SIG-M5 treated with dmso at 0.1 percent for 504 hours (cell line): ENCODE results near the gene ATXN2.

Source experiments
- DNase-seq: peaks from one replicate; lab custom pipeline; 2025; ENCODE audit not compliant: unreplicated experiment; lab: John Stamatoyannopoulos, UW

Gene ATXN2

DNA sequence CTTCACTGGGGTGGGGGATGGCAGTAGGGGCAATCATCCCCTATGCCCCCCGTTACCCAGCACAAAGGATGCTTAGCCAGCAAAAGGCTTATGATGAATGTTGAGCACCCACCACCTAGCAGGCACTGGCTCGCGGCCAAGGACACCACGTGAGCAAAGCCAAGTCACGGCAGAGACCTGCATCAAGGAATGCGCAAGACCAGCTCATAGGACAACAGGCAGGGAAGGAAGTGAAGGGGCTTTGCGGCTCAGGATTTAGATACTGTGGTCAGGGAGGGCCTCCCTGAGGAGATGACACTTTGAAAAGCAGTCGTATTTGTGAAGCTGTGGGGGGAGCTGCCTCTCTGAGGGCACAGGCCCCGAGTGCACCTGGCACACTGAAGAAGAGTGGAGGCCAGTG lies 160.6 kb downstream of the ATXN2 start:
- peak; percentile 79 for DNase-seq

DNA sequence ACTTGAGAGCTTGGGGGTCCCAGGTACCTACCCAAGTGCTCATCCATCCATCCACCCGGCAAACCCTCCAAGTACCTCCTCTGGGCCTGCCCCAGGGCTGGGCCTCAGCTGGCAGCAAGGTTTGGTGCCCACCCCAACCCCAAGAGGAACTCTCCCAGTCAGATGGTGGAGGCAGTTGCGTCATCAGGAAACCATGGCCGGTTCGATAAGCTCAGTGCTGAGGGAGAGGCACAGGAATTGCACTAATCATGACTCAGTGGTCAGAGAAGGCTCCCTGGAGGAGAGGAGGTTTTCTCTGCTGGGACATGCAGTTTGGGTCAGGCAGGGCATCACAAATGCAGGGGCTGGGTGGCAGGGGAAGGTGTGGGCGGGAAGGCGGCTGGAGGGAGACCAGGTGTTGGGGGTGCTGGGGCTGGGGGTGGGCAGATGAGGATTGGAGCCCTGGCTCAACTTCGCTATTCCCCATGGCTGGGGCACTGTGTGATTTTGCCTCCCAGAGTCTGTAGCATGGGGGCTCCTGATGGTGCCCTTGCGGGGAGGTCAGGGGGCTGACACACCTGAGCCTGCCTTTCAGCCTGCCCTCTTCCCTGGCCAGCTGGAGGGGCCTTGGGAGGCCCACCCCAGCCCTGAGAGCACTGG lies 161.2 kb downstream of the ATXN2 start:
- peak; percentile 87 for DNase-seq

DNA sequence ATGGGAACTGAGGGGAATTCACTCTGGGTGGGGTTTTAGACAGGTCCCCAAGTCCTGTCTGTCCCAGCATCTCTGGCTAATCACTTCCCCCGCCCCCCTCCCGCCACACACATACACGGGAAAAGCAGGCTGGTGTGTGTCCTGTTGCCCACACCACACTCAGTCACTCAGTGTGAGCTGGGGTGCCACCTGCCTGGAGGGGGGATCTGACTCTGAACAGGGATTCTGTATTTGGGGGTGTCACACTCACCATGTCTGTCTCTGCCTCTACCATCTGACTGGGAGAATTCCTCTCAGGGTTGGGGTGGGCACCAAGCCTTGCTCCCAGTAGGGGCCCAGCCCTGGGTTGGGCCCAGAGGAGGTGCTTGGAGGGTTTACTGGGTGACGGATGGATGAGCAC lies 162.3 kb downstream of the ATXN2 start:
- DNase-seq: no peak

DNA sequence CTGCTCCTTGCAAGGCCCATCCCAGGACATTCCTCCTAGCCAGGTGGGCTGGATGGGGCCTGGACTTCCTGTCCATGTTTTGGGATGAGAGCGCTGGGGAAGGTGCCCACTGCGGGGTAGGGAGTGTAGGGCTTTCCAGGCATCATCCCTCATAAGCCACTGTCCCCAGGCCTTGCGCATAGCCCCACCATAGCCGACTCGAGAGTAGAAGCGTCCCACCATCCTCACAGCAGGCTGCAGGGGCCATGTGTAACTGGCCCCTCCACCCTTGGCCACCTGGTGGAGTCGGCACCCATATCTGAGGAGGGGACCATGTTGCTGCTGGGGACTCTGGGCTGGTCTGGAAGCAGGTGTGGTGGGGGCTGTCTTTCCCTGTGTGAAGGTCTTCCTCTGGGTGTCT lies 162.8 kb downstream of the ATXN2 start:
- no peak for DNase-seq

DNA sequence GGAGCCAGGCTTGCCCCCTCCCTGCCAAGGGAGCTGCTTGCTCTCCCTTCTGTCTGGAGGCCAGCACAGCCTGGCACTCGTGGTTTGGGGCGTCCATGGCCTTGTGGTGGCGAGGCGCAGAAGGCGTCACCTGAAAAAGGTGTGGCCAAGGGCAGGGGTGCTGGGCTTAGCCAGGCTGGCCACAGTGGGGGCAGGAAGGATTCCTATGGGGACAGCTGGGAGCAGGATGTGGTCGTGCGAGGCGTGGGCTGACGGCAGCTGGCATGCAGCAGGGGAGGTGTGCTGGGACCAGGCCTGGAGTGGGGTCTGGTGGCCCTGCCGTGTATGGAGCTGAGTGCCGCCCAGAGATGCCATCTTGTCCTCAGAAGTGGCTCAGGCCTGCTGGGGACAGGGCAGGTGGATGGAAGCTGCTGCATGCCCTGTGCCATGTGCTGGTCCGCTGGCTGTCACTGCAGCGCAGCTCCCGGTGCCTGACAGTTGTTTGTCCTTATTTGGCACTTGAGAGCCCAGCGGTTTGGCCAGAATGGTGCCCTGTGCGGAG lies 163.4 kb downstream of the ATXN2 start:
- no peak for DNase-seq

DNA sequence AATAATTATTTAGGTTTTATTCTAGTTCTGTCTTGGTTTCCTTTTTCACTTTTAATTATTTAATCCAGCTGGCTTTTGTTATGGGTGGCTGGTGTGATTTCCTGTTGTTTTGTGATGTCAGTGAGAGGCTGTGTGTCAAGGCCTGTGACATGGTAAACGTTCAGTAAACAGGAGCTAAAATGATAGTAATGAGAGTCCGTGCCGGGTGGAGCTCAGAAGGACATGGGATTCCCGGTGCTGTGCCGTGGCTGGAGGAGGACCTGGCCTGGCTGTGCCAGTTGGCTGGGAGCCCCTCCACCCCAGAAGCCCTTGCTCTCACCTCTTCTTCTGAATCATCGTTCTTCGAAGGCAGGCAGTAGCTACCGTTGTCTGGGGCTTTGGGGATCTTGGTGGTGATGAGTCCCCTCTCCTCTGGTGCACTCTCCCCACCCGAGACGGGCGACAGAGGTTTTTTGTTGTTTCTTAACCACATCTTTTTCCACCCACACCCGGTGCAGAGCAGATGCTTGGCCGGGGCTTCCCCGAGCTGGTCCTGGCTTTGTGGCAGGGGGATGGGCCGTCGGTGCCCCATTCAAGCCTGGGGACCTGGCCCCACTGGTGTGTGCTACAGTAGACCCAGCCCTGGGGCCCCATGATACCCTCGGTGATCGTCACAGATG lies 164.3 kb downstream of the ATXN2 start:
- no peak for DNase-seq

DNA sequence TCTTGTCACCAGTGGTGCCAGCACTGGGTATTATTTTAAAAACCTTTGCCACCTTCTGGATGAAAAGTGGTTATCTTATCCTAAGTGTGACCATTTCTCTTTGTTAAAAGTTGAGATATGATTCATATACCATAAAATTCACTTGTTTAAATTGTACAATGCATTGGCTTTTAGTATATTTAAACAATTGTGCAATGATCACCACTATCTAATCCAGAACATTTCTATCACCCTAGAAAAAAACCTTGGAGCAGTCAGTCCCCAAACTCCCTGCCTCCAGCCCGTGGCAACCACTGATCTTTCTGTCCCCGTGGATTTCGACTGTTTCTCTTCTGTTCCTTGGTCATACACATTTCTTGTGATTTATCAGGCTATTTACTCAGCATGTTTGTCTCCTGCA lies 165.1 kb downstream of the ATXN2 start:
- DNase-seq: no peak

DNA sequence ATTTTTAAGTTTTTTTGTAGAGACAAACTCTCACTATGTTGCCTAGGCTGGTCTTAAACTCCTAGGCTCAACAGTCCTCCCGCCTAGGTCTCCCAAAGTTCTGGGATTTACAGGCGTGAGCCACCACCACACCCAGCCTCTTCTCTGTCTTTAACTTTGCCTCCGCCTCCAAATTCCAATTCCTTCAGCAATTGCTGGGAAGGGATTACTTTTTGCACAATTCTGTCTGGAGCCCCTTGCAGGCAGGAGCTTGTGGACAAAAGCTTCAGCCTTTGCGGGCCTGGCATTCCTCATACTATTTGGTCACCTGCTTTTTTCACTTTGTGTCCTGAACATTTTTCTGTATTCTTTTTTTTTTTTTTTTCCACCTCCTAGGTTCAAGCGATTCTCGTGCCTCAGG lies 167.3 kb downstream of the ATXN2 start:
- no peak for DNase-seq

DNA sequence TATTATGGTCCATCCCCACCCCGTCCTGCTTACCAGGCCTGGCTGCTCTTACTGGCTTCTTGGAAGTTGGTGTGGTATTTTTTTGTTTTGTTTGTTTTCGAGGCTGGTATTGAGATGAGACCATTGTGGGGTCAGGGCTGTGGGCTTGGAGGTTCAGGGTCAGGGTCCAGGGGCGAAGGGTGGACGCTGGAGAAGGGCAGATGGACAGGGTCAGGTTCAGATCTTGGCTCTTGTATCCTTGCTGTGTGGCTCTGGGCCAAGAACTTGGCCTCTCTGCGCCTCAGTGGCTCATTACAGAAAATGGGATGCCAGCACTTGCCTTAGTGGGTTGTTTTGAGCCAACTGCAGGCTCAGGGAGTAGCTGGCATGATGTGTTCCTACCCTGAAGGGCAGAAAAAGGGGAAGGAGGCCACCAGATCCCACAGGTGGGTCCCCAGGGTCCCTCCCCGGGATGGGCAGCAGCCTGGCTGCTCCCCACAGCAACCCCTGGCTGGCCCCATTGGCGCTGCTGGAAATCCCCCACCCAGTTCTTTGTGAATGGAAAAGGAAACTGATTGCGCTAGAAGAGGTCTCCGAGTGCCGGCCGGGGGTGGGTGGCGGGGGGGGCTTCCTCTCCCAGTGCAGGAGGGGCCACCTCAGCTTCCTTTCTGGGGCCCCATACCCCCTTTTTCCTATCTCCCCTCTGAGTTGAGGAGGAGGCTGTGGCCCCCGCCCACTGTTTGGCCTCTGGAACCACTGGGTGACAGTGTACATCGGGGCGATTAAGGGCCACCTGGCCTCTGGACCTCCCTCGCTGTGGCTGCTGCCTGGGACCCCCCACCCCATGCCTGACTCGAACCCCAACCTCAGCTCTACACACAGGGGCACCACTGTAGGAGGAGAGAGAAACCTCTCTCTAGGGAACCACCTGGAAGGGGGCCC lies 168.4 kb downstream of the ATXN2 start:
- no peak for DNase-seq

DNA sequence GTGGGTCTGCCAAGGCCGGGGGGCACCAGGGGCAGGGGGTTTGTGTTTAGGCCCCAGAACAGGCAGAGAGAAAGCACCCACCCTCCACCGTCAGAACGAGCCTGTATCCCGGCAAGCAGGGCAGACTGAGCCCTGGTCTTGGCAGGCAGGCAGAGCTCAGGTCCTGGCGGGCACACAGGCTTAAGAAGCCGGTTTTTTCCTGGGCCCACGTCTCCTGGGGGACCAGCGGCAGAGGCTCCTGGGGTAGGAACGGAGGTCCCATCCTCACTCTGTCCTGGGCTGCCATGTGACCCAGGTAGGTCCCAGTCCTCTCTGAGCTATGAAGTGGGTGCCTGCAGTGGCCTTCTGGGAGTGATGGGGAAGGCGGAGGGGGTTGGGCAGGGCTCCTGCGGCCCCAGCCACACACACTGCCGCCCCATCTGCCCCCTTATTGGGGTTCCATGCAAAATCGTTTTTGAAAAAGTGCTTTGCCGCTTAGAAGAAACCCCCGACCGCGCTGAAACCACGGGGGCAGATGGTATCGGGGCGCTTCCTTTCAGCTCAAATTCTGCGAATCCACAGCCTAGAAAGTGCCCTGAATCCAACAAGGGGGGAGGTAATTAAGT lies 169.2 kb downstream of the ATXN2 start:
- no peak for DNase-seq

DNA sequence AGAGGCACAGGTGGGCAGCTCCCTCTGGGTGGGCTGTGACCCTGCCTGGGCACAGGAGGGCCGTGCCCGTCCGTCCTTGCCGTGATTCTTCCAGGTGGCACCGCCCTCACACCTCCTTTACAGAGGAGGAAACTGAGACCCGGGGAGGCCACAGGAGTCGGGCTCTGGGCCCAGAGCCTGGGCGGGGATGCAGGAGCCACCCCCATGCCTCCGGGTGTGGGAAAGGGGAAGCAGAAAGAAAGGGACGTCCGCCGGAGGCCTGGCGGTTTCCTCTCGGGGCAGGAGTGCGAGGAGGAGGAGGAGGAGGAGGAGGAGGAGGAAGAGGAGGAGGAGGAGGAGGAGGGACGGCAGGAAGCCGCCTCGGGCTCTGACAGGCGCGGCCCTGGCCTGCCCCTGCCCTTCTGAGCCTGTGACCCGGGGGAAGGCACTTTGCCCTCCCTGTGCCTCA lies 170.4 kb downstream of the ATXN2 start:
- DNase-seq: peak; percentile 77

DNA sequence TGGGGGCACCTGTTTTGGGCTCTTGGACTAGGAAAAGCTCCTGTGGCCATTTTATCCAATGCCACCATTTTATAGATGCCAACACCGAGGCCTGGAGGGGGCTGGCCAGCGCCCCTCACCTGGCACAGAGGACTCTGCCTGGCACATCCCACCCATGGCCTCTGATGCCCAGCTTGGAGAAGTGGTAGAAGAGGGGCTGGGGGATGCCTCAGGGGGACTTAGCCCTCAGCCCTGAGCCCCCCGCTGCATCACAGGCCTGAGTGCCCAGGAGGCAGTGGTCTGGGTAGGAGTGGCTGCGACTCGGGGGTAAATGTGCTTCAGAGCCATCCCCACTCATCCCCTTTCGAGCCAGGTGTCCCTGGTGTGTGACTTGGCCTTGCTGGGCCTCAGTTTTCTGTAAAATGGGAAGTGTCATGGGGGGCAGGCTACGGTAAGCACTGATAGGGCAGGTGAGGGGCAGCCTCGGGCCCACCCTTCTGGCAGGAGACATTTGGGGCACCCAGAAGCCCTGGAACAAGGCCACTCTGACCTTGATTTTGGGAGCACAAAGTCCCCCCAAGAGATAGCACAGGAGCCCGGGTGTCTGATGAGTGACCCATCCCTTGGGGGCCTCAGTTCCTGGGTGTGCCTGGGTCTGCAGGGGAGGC lies 170.9 kb downstream of the ATXN2 start:
- no peak for DNase-seq

DNA sequence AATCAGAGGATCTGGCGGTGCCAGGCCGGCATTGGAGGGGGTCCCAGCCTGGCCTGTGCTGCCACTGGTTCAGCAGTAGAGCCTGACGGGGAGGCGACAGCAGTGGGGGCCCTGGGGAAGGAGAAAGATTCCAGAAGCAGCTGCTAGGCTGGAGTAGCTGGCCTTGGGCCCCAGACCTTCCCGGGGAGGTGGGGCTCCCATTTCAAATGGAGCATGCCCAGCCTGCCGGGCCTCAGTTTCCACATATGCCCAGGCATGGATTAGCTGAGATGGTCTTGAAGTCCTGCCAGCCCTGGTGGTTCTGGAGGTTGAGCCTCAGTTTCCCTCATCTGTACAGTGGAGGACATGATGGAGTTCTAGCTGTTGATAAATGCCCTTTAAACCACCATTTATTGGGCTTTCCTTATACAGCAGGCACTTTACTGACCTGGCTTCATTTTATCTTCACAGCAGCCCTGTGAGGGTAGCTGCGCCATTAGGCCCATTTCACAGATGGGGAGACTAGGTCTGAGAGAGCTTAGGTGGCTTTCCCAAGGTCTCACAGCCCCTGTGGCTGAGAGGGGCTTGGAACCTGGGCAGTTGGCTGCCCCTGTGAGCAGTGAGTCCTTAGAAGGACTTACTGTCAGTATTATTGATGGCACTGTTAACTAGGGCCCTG lies 171.6 kb downstream of the ATXN2 start:
- no peak for DNase-seq

DNA sequence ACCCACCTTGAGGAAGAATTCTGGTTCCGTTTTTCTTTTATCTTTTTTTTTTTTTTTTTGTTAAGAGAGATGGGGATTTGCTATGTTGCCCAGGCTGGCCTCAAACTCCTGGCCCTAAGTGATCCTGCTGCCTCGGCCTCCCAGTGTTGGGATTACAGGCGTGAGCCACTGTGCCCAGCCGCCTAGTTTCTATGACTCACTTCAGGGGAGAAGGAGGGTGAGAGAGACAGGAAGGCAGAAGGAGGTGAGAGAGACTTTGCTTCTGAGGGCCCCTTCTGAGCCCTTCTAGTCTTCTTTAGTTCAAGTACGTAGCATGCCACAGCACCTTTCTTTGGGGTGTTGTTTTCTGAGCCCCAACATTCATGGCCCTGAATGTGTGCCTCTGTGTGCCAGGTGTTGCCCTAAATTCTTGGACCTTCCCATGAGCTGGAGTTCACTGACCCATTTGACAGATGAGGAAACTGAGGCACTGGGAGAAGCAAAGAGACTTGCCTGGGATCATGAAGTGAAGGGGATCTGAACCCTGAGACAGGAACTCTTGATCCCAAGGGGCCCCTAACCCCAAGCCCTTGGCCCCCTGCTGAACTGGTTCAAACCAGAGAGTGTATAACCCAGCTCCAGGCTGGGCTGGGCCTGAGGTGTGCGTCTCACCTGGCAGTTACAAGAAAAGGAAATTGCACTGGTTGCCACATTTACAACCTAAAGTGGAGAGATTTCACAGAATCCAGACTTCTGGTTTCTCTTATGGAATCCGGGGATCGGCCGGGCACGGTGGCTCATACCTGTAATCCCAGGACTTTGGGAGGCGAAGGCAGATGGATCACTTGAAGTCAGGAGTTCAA lies 172.6 kb downstream of the ATXN2 start:
- no peak for DNase-seq

DNA sequence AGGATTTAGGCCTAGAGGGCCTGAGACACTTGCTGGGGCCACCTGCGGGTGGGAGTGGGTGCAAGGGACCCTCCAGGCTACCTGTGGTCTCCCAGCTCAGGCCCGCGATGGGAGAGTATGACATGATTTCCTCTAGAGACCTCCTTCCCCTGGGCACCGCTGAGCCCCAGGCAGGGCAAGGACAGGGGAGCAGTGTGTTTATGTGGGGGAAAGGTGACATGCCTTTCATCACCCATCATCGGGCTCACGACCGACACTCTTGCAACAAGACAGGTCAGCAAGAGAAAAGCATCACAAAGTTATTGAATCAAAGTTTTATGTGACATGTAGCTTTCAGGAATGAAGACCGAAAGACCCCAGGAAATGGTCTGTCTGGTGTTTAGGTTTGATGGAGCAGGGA lies 173.5 kb downstream of the ATXN2 start:
- DNase-seq: no peak

DNA sequence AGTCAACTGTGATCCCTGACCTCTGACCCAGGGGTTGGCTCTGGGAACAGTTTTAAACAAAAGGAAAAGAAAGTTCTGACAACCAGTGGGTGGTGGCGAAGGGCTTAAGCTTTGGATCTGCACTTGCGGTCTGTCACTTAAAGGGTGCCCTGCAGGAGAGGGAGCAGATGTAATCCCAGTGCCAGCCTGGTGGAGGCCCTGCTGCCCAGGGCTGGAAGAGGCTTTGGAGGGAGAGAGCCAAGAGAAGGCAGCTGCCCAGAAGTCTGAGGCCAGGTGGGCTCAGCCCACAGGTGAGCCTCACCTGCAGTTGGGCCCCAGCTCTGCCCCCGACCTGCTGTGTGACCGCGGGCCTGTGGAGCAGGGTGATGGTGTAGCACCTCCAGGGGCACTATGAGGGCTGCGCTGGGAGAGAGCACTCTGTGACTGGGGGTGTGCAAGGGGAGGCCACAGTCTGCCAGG lies 174.3 kb downstream of the ATXN2 start:
- no peak for DNase-seq

DNA sequence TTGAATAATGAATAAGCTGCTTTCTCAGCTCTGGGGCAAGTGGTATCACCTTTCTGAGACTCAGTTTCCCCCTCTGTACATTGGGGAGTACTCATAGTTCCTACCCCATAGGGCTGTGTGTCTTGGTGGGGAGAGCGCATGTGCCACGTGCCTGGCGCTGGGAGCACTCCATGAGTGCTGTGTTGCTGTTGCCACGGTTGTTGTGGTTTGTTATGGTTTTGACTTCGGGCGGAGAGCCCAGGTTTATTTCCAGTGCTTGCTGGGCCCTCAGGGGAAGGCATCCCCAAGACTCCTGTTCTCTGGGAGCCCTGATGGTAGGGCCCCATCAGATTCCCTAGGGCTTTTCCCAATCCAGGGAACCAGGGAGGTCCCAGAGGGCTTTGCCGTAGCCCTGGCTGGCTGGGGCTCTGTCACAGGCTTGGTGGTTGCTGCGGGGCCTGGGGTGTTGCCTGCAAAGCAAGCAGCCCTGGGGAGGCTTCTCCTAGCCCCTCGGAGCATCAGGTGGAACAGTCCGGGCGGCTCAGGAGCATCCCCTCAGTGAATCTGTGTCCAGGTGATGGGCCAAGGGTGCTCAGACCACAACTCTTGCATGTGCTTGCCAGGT lies 174.8 kb downstream of the ATXN2 start:
- no peak for DNase-seq

DNA sequence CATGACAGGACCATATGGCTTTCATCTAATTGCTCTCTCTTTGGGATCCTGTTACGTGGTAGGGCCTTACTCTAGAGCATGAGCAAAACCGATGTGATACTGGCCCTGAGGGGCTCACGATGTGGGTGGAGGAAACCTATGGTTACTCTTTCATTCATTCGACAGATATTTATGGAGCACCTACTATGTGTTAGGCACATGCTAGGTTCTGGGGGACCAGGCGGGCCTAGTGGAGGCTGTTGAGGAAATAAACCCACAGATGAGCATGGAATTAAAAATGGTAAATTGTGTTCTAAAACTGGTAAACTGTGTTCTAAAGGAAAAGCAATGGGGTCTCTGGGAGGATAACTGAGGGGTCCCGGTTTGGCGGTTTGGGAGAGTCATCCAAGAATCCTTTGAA lies 178.6 kb downstream of the ATXN2 start:
- DNase-seq: no peak

DNA sequence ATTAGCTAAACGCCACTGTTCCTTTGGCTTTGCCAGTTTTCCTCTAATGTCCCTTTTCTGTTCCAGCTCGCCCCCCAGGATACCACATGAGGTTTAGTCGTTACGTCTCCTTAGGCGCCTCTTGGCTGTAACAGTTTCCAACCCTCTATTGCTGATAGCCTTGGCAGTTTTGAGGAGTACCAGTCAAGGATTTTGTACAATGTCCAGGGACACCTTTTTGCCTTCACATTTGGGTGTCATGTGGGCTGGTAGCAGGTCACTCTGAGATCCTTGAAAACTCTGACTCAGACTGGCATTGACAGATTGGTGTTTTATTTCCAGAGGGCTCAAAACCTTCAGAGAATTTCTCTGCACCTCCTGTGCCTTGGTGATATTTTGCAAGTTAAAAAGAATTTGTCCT lies 179.3 kb downstream of the ATXN2 start:
- DNase-seq: no peak
